Activated naive CD4-positive, alpha-beta T cell (primary cell): ENCODE results near the gene CLASP1.
"Not testable (repeated sequence)": the region's sequence is repeated elsewhere in the genome, so short reads cannot be mapped to it uniquely, and the experiment has no call there.

Experiments
- DNase-seq, 4 experiments: peaks; one replicate each; lab custom pipeline; 2025; lab: John Stamatoyannopoulos, UW

Gene CLASP1

DNA sequence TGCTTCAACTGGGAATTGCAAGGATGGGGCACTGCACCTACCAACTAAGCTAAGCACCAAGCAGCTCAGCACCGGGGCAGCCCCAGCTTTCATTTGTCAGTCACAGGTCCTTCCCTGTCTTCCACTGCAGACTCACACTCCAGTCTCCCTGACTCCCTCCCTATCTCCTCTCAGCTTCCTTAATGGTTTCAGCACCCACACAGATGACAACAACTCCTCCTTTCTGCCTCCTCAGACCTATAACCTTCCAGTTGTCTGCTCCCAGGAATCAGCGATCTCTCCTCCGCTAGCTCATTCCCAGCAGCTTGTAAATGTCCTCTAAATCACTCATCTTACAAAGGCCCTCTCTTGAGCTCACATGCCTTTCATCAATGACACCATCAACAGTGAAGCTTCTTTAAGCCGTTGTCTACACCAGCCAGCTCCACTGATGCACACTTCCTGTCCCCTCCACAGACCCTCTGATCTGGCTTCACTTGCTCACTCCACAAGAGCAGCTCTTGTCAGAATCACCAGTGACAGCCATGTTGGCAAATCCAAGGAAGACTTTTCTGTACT, 32.1 kb downstream of the CLASP1 start:
- DNase-seq = no peak

DNA sequence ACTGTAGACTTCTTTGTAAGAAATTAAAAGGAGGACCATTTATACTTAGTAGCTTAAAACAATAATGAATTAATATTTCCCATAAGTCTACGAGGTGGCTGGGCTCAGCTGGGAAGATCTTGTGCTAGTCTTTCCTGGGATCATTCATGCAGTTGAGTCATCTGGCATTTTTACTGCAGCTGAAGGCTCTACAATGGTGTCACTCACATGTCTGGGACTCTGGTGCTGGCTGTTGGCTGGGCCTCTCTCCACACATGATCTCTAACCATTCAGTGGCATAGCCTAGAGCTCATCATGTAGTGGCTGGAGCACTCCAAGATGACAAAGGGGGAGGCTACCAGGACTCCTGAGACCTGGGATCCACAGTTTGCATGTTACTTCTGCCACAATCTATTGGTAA, 35.5 kb downstream of the CLASP1 start:
- DNase-seq = no peak

DNA sequence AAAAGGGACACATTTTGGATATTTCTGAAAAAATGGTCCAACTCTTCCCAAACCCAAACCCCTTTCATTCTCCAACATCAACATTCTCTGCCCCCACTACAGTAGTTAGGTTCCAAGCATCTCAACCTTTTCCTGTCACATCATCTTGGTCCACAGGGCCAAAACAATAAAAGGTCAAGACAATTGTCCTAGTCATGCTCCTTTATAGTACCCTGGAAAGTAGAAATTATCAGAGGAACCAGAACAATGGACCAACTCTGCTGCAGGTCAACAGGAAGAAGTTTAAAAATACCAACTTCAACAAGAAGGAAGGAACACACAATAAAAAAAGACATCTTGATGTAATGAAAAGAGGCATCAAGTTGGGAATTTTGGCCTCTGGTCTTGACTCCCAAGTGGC, 36.1 kb downstream of the CLASP1 start:
- no peak for DNase-seq

DNA sequence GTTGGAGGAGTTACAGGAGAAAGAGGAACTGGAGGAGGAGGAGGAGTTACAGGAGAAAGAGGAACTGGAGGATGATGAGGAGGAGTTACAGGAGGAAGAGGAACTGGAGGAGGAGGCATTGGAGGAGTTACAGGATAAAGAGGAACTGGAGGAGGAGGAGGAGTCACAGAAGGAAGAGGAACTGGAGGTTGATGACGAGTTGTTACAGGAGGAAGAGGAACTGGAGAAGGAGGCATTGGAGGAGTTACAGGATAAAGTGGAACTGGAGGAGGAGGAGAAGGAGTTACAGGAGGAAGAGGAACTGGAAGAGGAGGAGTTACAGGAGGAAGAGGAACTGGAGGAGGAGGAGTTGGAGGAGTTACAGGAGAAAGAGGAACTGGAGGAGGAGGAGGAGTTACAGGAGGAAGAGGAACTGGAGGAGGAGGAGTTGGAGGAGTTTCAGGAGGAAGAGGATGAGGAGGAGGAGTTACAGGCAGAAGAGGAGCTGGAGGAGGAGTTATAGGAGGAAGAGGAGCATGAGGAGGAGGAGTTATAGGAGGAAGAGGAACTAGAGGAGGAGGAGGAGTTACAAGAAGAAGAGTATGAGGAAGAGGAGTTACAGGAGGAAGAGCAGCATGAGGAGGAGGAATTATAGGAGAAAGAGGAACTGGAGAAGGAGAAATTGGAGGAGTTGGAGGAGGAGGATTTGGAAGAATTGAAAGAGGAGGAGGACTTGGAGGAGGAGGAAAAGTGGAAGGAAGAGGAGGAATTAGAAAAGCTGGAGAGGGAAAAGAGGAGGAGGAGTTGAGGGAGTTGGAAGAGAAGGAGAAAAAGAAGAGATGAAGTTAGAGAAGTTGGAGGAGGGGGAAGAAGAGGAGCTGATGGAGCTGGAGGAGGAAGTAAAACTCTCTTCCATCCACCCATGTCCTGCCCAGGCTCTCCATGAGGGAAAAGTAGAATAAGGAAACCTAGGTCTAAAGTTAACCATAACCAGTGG, 37.2 kb downstream of the CLASP1 start:
- DNase-seq = no peak

DNA sequence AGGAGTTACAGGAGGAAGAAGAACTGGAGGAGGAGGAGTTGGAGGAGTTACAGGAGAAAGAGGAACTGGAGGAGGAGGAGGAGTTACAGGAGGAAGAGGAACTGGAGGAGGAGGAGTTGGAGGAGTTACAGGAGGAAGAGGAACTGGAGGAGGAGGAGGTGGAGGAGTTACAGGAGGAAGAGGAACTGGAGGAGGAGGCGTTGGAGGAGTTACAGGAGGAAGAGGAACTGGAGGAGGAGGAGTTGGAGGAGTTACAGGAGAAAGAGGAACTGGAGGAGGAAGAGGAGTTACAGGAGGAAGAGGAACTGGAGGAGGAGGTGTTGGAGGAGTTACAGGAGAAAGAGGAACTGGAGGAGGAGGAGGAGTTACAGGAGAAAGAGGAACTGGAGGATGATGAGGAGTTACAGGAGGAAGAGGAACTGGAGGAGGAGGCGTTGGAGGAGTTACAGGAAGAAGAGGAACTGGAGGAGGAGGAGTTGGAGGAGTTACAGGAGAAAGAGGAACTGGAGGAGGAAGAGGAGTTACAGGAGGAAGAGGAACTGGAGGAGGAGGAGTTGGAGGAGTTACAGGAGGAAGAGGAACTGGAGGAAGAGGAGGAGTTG, 38.1 kb downstream of the CLASP1 start:
- DNase-seq = not testable (repeated sequence)

DNA sequence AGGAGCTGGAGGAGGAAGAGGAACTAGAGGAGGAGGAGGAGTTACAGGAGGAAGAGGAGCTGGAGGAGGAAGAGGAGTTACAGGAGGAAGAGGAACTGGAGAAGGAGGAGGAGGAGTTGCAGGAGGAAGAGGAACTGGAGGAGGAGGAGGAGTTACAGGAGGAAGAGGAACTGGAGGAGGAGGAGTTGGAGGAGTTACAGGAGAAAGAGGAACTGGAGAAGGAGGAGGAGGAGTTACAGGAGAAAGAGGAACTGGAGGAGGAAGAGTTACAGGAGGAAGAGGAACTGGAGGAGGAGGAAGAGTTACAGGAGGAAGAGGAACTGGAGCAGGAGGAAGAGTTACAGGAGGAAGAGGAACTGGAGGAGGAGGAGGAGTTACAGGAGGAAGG, 38.8 kb downstream of the CLASP1 start:
- not testable (repeated sequence) for DNase-seq

DNA sequence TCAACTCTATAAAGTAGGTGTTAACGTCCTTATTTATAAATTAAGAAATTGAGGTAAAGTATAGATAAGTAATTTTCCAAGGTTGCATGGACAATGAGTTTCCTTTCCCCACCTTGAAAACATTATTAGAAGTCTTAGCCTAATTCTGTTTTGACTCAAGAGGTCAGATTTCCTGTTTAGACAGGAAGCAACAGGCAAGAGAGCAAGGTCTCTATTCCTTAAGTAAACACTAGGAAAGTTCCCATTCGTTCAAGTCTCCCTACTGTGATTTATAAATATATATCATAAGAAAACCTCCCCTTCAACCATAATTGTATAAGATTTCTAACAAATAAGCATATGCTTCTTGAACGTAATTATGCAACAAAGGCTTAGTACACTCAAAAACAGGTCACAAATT, 40.3 kb downstream of the CLASP1 start:
- no peak for DNase-seq

DNA sequence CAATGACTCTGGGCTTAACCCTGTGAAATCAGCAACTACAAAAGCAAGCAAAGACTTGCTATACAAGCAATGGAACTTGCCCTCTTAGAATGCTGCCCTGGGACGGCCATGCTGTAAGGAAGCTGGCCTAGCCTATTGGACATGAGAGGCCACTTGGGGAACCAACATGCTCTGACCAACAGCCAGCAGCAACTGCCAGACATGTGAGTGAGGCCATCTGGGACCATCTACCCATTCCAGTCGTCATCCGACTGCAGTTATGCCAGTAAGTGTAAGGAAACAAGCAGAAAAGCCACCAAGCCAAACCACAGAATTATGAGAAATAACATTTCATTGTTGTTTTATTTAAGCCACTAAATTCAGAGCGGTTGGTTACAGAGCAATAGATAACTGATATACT, 40.9 kb downstream of the CLASP1 start:
- DNase-seq = no peak

DNA sequence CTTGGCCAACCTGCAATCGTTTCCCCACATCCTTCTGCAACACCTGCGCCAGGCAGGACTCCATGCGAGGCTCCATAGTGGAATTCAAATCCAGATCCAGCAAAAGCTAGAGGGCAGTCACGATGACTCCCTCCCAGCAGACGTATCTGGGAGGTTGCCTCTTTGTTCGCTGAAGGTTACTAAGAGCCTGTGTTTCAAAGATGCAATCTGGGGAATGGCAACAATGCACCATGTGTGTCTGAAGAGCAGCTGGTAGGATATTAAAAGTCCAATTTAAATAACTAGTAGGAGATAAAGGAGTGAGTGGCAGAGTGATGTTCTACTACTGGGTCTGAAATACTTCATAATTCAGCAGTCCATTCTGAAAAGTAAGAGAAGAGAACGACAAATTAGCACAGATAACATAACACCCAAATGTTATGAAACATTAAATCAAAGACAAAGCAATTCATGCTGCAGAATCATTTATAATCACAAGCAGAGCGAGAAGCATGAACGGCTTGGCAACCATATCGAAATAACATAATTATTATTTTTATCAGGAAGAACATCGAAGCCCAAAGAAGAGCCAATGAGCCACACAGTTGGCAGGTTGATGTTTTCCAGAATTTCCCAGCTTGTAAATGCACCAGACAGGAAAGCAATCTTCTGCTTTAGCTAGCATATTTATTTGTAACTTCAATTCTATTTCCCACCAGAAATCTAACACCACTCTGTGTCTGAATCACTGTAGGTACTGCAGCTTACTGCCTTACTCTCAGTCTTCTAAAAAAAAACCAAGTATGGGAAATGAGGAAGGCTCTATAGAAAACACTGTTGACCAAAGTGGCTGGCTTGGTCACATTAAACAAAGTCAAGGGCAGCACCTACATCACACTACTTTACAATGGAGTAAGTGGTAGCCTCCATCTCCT, 43.2 kb downstream of the CLASP1 start:
- DNase-seq = no peak

DNA sequence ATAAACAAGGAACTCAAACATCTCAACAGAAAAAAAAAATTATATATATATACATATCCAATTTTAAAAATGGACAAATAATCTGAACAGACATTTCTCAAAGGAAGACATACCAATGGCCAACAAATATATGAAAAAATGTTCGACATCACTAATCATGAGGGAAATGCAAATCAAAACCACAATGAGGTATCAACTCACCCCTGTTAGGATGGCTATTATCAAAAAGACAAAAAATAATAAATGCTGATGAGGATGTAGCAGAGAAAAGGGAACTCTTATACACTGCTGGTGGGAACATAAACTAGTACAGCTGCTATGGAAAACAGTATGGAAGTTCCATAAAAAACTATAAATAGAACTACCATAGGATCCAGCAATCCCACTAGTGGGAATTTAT, 46.1 kb downstream of the CLASP1 start:
- no peak for DNase-seq

DNA sequence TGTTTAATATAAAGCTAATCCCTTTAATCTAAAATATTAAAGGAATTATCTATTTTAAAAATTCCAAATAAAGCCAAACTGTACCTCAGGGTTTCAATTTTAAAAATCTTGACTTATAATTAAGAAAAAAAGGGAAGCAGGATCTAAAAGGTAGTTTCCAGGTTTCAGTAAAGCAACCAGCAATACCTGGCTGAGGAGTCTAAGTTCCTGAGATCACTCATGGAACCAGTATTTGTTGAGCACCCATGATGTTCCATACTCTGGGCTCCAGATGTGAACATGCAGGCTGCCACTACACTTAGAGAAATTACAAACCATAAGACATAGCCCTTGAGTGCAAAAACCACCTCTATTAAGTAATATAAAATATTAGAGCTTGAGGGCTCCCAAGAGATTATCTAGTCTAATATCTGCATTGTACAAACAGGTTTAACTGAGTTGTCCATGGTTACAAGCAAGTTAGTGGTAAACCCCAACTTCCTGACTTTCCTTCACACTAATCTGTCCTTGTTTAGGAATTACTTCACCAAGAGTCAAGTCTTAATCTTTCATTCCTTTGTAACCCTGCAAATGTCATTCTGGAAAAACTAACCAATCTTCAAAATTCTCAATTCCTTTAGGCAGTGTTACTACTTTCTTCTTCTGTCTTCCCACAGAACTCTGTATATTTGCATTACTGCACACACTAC, 49.2 kb downstream of the CLASP1 start:
- DNase-seq = no peak

DNA sequence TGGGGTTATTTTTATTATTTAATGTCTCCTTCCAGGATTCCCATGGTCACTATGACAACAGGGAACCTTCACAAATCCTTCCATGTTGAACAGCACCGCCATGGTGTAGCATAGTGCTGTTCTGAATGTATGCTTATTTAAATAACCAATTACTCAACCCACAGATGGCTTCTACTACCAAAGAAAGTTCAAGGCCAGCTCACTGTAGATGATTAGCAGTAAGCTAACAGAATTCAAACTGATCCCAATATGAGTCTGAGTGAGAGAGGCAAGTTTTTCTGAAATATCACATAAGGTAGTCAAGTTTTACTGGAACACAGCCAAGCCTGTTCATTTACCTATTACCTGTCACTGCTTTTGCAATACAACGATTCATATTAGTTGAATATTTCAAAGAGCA, 51.2 kb downstream of the CLASP1 start:
- no peak for DNase-seq

DNA sequence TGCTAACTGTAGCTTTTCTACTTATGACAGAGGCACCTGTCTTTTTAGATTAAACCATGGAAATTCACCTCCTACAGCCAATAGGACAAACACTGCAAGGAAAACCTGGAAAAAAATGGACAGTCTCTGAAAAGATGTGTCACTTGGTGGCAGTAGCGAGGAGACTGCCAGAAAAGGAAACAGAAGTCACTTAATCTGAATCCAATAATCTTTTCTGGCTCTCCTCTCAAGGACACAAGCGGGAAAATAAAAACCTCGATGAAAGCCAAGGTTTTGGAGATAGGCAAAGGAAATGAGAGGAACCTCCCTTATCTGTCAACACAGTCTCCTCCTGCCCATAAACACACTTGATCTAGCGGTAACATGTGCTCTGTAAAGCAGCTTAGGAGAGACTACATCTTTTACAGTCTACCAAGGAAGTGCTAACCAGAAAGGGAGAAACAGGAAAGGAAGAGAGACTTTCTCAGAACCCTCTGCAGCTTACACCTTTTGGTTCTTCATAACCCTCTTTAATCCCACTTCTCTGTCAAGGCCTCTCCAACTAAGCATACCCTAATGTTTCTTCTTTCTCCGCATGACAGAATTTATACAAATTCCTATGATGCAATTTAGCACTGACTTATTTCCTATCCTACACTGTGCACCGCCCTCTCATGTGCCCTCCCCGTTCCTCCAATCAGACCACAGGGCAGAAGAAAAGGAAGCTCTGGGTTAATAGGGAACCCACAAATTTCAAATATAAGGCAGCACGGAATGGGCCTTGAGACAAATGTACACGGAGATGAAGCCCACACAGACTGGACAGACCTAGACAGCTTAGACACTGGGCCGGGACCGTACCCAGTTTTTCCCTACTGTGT, 52.8 kb downstream of the CLASP1 start:
- no peak for DNase-seq

DNA sequence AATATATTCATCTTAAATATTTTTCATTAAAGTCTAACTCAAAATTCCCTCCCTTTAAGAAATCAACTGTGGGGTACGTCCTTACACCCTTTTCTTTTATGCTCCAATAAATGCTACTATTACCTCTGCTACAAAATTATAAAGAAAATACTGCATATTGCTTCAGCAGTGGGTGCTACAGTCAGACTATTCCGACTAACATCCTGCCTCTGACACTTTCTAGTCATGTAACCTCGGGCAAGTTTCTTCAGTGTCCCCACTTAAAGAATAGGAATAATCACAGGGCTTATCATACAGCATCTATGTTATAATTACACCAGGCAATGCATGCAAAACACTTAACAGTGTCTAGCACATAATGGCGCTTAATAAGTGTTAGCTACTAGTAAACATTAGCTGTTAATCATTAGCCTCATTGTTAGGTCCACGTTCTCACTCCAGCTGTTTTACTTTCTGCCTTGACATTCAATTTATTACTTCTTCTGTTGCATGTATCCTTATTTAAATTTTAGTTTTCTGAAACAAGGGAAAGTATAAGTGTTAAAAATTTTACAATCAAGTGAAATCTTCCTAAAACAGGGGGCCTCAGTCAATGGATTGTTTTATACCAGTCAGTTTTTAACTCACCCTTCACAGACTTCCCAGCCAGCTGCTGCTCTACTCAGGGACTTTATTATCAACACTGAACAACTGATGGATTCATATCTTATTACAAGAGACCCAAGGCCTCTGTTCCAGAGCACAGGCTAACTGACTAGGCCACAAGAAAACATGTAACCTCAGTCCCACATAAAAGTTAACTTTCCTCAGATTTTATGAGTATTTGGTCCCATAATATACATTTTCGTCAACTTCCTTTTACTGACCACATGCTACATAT, 54.0 kb downstream of the CLASP1 start:
- no peak for DNase-seq

DNA sequence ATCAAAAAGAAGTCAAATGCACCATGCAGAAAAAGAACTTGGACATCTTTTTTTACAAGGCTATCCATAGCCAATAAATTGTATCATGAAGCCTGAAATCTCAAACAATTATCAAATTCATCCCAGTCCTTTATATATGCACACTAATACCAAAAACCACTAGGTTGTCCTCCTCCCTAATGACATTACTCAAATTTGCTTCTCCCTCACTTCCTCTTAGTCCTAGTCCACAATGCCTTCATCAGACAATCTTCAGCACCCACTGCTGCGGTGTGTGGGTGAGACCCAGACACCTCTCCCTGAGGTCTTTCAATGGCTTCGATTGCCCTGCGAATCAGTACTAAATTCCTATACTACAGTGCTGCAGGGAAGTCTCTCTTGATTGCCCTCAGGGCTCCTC, 58.1 kb downstream of the CLASP1 start:
- DNase-seq = no peak

DNA sequence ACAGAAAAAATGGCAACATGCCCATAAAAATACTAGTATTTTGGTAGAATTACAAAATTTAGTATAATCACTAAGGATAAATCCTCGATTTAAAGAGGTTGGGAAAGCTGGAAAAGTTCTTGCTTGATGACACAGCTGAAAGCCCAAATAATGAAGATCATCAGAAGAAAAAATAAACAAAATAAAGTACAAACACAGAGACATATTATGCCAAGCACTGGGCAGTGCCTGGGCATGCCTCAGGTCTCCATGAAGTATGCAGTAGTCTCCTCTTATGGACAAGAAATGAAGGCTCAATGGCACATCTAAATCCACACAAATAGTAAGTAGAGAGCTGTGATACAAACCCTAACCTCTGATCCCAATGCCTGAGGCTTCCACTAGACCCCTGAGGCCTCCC, 60.9 kb downstream of the CLASP1 start:
- no peak for DNase-seq

DNA sequence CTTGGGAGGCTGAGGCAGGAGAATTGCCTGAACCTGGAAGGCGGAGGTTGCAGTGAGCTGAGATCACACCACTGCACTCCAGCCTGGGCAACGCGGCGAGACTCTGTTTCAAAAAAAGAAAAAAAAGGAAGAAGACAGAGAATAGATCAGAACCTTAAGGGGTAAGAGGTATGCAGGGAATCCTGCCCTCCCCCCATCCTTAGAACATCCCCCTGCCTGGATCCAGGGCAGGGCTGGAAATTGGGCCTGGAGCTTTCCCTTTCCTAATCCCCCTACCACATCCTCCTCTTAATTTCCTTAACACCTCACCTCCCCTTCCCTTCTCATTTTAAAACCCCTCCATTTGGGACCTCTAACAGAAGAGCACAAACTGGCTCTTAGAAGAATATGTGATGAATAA, 62.1 kb downstream of the CLASP1 start:
- no peak for DNase-seq

DNA sequence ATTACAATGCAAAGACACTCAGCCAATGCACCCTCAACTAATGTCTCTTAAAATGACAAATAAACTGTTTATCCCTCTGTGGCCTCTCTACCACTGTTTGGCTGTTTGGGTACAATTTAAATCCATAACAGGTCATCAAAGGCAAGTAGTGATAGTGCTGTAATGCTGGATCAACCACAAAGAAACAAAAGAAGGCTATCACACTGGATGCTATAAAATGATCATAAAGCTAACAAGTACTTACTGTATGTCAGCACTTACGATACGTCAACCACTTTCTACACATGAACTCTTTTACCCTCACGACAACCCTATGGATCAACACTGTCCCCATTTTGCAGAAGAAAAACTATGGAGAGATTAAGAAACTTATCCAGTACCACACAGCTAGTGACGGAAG, 64.5 kb downstream of the CLASP1 start:
- no peak for DNase-seq

DNA sequence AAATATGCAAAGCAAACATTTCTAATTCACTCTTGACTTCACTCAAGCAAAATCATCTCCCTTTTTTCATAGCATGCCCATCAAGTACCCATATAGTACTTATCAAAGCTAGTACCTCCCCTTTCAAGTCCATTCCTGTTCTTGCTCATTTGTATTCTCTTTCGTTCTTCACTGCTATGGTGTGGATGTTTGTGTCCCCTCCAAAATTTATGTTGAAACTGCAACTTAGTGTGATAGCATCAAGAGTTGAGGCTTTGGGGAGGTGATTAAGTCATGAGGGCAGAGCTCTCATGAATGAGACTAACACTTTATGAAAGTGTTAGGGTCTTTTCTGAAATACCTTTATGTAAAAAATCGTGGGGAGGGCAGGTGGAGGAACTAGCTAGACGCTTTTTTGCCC, 65.7 kb downstream of the CLASP1 start:
- DNase-seq = no peak

DNA sequence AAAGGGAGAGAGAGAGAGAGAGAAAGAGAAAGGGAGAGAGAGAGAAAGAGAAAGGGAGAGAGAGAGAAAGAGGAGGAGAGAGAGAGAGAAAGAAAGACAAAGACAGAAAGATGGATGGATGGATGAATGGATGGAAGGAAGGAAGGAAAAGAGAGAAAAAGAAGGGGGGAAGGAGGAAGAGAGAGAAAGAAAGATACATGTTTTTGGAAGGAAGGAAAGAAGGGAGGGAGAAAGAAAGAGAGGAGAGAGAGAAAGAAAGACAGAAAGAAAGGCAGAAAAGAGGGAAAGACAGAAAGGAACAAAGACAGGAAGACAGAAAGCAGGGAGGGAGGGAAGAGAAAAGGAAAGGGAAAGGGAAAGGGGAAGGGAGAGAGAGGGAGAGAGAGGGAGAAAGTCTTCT, 67.0 kb downstream of the CLASP1 start:
- no peak for DNase-seq
